Smooth muscle cell (in vitro differentiated cells): ENCODE measurements around the gene NCBP2. TPM values are rescaled to one million over a fixed set of nuclear protein-coding genes. Genes with fewer than 3 reads are reported as not detected.

Experiments used
- DNase-seq: peaks from one replicate; lab custom pipeline; 2025; ENCODE audit not compliant: unreplicated experiment; lab: John Stamatoyannopoulos, UW
- H2AFZ ChIP-seq: fragments of 200-600 bp; sonication (generic); 2 replicates; pipeline ENCODE4 v1.6.0; 2016; ENCODE audit warnings: antibody characterized with exemption, low read depth, mild to moderate bottlenecking
- H3F3A ChIP-seq: fragments of 200-600 bp; sonication (generic); 2 replicates; pipeline ENCODE4 v1.6.0; 2017; ENCODE audit warnings: antibody characterized with exemption, low read depth
- H3K27ac ChIP-seq: fragments of 200-600 bp; sonication (generic); 2 replicates; pipeline ENCODE4 v1.5.1; 2016; ENCODE audit warnings: low read depth, mild to moderate bottlenecking
- H3K27me3 ChIP-seq: fragments of 200-600 bp; sonication (generic); 2 replicates; pipeline ENCODE4 v1.6.1; 2016; ENCODE audit warnings: low read depth, mild to moderate bottlenecking
- H3K36me3 ChIP-seq: fragments of 200-600 bp; sonication (generic); 2 replicates; pipeline ENCODE4 v1.5.1; 2016; ENCODE audit warnings: low read depth
- H3K4me1 ChIP-seq: fragments of 200-600 bp; sonication (generic); 2 replicates; pipeline ENCODE4 v1.5.1; 2016; ENCODE audit warnings: low read depth
- H3K4me2 ChIP-seq: fragments of 200-600 bp; sonication (generic); 2 replicates; pipeline ENCODE4 v1.6.0; 2016; ENCODE audit warnings: mild to moderate bottlenecking
- H3K4me3 ChIP-seq: fragments of 200-600 bp; sonication (generic); 2 replicates; pipeline ENCODE4 v1.5.1; 2016; ENCODE audit warnings: mild to moderate bottlenecking
- H3K79me2 ChIP-seq: fragments of 200-600 bp; sonication (generic); 2 replicates; pipeline ENCODE4 v1.6.0; 2016; ENCODE audit warnings: low read depth, mild to moderate bottlenecking
- H3K9ac ChIP-seq: fragments of 200-600 bp; sonication (generic); 2 replicates; pipeline ENCODE4 v1.6.0; 2016; ENCODE audit warnings: low read depth
- H3K9me3 ChIP-seq: fragments of 200-600 bp; sonication (generic); replicated peaks from 2 replicates; pipeline ENCODE4 v1.5.1; 2016; ENCODE audit warnings: low read depth
- H4K20me1 ChIP-seq: fragments of 200-600 bp; sonication (generic); 2 replicates; pipeline ENCODE4 v1.6.0; 2016; ENCODE audit warnings: low read depth
- CTCF ChIP-seq: fragments of 200-600 bp; sonication (generic); IDR thresholded peaks from 2 replicates; pipeline ENCODE4 v1.5.1; 2017; ENCODE audit warnings: borderline replicate concordance, mild to moderate bottlenecking, antibody characterized with exemption; ENCODE audit not compliant: insufficient read depth, poor library complexity, severe bottlenecking
- WGBS: methylation state at CpG from one replicate; pipeline ENCODE4 v1.1.7; 2016; ENCODE audit warnings: low lambda C conversion rate; 5-methylcytosine and 5-hydroxymethylcytosine counted together
- polyA plus RNA-seq: library from polyadenylated mRNA; unstranded; fragments of >200 nt; fragmentation: Nextera tagmentation; extraction: Ambion mirVana; gene quantifications from 2 replicates; pipeline ENCODE4 v1.2.1, GENCODE V29; 2016
- total RNA-seq: library from RNA; depleted of rRNA; stranded (reverse); fragments of >200 nt; gene quantifications from 2 replicates; pipeline ENCODE4 v1.2.3, GENCODE V29; 2014

The NCBP2 gene
- total and polyA plus RNA-seq, 2 experiments from 2014 or later: 47.0 to 69.3 TPM

GRCh38 chr3:196927571-196928453 lies 14.5 kb downstream of the NCBP2 start:
- Histone ChIP-seq H3K36me3 (peaks cover 9% of the 10 kb centered on the region), H3K4me2 (no peak overlapping the region), H3K4me3 (no peak overlapping the region), H3K9me3 (no peaks in the 10 kb centered on the region), H4K20me1 (no peaks in the 10 kb centered on the region), H3F3A (no peaks in the 10 kb centered on the region), H3K9ac (no peak overlapping the region), H3K27me3 (no peaks in the 10 kb centered on the region), H3K79me2 (no peaks in the 10 kb centered on the region), H3K27ac (no peak overlapping the region), H3K4me1 (no peaks in the 10 kb centered on the region), H2AFZ (no peak overlapping the region)
- no peak for TF ChIP-seq CTCF
- 93% methylated on average over 7 of the region's 7 CpGs for WGBS
- DNase-seq: no peak

GRCh38 chr3:196920733-196921132 lies 21.6 kb downstream of the NCBP2 start:
- H3K9me3 ChIP-seq: no peaks in the 10 kb centered on the region
- H3K27ac ChIP-seq: no peak overlapping the region
- H3K4me3 ChIP-seq: no peak overlapping the region
- no peaks in the 10 kb centered on the region for H3K27me3 ChIP-seq
- DNase-seq: no peak
- no peaks in the 10 kb centered on the region for H3K79me2 ChIP-seq
- no peak overlapping the region for H3K4me2 ChIP-seq
- H3K36me3 ChIP-seq: no peaks in the 10 kb centered on the region
- no peak overlapping the region for H3K9ac ChIP-seq
- 74% methylated on average over 2 of the region's 2 CpGs for WGBS
- H3F3A ChIP-seq: peaks cover 3% of the 10 kb centered on the region
- no peaks in the 10 kb centered on the region for H4K20me1 ChIP-seq
- no peaks in the 10 kb centered on the region for H3K4me1 ChIP-seq
- no peak overlapping the region for H2AFZ ChIP-seq
- TF ChIP-seq CTCF: no peak

GRCh38 chr3:196918968-196919367 lies 23.4 kb downstream of the NCBP2 start:
- H4K20me1 ChIP-seq: no peaks in the 10 kb centered on the region
- H3K9ac ChIP-seq: no peak overlapping the region
- peaks cover 6% of the 10 kb centered on the region for H3K36me3 ChIP-seq
- H3K79me2 ChIP-seq: no peaks in the 10 kb centered on the region
- no peak overlapping the region for H3K27ac ChIP-seq
- no peaks in the 10 kb centered on the region for H3K9me3 ChIP-seq
- H3K4me2 ChIP-seq: no peak overlapping the region
- H3F3A ChIP-seq: peaks cover 3% of the 10 kb centered on the region
- DNase-seq: no peak
- no peak overlapping the region for H3K4me3 ChIP-seq
- no peaks in the 10 kb centered on the region for H3K27me3 ChIP-seq
- H3K4me1 ChIP-seq: no peaks in the 10 kb centered on the region
- H2AFZ ChIP-seq: no peak overlapping the region
- no peak for TF ChIP-seq CTCF
- 94% methylated on average over 2 of the region's 2 CpGs for WGBS

GRCh38 chr3:196916995-196917394 lies 25.3 kb downstream of the NCBP2 start:
- peaks cover 6% of the 10 kb centered on the region for H3K36me3 ChIP-seq
- WGBS: 96% methylated on average over 3 of the region's 3 CpGs
- no peak overlapping the region for H2AFZ ChIP-seq
- no peak for TF ChIP-seq CTCF
- H3K4me3 ChIP-seq: no peak overlapping the region
- H4K20me1 ChIP-seq: no peaks in the 10 kb centered on the region
- no peaks in the 10 kb centered on the region for H3K4me1 ChIP-seq
- no peak for DNase-seq
- H3K79me2 ChIP-seq: no peaks in the 10 kb centered on the region
- H3K9me3 ChIP-seq: no peaks in the 10 kb centered on the region
- no peak overlapping the region for H3K9ac ChIP-seq
- no peaks in the 10 kb centered on the region for H3K27me3 ChIP-seq
- no peak overlapping the region for H3K27ac ChIP-seq
- no peak overlapping the region for H3K4me2 ChIP-seq
- peaks cover 3% of the 10 kb centered on the region for H3F3A ChIP-seq
